ENCODE data around the gene VCAN.

DNA sequence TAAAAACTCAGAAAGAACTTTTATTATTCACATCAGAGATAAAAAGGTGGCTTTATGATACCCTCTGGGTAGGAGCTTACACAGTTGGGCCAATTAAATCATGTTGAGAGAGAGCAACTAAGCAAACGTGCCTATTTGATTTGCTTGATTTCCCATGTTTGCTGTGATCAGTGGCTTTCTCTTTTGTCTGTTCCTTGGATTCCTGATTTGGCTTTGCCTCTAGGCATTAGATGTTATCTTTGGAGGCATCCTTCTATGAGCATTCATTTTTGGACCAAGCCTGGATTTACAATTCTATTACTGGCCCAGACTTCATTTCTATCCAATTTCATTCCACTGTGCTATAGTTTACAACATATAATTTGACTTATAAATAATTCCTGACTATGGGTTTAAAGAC is 35.9 kb downstream of the VCAN start:
- TF ChIP-seq EZH2phosphoT487 (IDR thresholded peaks at IDR 0.05; ENCODE audit: insufficient read depth, low read depth) (no peak), EZH2 (IDR thresholded peaks at IDR 0.05; ENCODE audit: insufficient read depth, poor library complexity, severe bottlenecking) (no peak)
